Measurements from ENCODE around the gene ABCA13.
"Not testable (repeated sequence)": the region's sequence is repeated elsewhere in the genome, so short reads cannot be mapped to it uniquely, and the experiment has no call there.

The ABCA13 gene

GRCh38 chr7:48173756-48174382 is 2.6 kb downstream of the ABCA13 start:
- FAIRE-seq = no peak

- no peak for FAIRE-seq
These were observed 3.8 kb downstream of the ABCA13 start for GRCh38 chr7:48175019-48175418.

DNA sequence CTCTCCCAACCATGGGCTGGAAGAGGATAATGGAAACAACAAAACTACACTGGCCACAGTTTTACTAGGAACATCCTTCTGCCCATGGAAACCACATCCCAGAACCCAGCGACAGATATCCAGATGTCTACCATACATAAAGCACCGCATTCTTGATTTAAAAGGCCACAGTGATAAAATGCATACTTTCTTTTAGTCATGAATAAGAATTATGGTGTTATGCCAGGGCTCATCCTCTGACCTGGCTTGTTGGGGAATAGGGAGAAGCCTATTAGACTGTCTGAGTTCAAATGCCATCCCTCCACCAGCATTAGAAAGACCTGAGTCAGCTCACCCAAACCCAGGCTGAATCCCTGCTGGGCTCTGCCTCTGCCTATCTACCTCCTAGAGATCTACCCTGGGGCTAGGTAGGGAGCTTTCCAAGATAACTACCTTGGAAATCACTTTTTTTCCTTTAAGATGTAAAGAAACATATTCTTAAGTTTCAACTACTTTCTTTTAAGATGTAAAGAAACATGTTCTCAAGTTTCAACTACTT is 5.2 kb downstream of the ABCA13 start:
- no peak for FAIRE-seq

DNA sequence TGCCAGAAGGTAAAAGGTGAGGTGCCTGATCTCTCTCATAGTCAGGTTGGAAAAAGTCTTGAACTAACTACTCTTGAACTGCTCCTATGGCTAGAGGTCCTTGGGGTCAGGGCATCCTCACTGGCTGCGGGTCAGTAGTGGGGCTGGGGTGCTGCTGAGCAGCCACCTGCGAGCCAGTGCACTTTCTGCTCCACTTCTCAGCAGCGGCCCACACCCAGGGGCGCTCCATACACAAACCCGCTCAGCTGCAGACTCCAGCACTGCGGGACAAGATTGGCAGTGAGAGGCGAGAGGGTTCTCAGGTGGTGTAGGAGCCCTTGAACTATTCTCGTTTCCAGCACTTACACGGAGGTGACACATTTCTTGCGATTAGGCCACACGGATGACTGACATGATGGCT is 6.0 kb downstream of the ABCA13 start:
- FAIRE-seq = no peak

GRCh38 chr7:48179496-48180030 is 8.3 kb downstream of the ABCA13 start:
- no peak for FAIRE-seq

- FAIRE-seq = no peak
These were observed 9.7 kb downstream of the ABCA13 start for GRCh38 chr7:48180981-48181380.

GRCh38 chr7:48182718-48183369 is 11.6 kb downstream of the ABCA13 start:
- FAIRE-seq = no peak

DNA sequence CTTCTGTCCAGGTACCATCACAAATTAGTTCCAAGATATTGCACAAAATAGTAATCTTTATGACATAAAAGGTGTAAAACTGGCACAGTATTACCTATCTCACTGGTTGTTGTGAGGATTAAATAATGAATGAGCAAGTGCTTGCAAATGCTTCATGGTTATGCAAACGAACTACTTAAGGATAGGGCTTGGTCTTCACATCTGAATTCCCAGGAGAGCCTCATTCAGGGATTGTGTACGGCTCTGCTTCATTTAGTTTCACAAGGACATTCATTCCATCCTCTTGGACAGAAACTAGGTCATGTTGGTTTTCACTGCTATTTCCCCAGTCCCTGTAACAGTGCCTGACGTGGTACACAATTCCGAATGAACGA is 12.1 kb downstream of the ABCA13 start:
- FAIRE-seq = no peak

GRCh38 chr7:48183965-48184364 is 12.7 kb downstream of the ABCA13 start:
- FAIRE-seq = no peak

- no peak for FAIRE-seq
These were observed 17.7 kb downstream of the ABCA13 start for GRCh38 chr7:48188776-48189520.

DNA sequence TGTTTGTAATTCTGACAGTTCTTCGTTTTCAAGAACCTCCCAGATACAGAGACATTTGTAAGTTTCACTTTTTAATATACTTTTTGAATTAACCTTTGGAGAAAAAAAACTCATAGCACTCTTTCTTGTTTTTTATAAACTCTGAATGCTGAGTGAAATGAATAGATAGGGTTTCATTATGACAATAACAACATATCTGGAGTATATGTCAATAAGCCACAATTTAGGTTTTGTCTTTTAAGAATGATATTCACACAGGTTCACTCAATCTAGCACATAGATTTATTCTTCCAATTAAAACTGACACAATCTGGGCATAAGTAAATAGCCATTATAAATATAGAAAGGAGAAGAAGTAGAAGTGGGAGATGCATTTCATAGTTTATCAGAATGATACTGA is 21.7 kb downstream of the ABCA13 start:
- no peak for FAIRE-seq

- FAIRE-seq = no peak
These were observed 22.2 kb downstream of the ABCA13 start for GRCh38 chr7:48193421-48193820.

- FAIRE-seq = not testable (repeated sequence)
These were observed 29.8 kb downstream of the ABCA13 start for GRCh38 chr7:48200946-48201589.

- not testable (repeated sequence) for FAIRE-seq
These were observed 31.7 kb downstream of the ABCA13 start for GRCh38 chr7:48202916-48203315.

DNA sequence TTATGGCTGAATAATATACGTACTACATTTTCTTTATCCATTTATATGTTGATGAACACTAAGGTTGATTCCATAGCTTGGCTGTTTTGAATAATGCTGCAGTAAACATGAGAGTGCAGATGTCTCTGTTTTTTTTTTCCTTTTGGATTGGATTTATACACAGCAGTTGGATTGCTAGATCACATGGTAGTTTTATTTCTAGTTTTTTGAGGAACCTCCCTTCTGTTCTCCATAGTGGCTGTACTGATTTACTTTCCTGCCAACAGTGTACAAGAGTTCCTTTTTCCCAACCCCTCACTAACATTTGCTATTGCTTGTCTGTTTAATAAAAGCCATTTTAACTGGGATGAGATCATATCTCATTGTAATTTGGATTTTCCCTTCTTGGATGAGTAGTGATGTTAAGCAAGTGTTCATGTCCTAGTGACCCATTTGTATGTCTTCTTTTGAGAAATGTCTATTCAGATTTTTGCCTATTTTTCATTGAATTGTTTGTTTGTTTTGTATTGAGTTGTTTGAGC is 36.0 kb downstream of the ABCA13 start:
- FAIRE-seq = no peak

- peak; percentile 77 for FAIRE-seq
These were observed 37.8 kb downstream of the ABCA13 start for GRCh38 chr7:48209004-48209600.

DNA sequence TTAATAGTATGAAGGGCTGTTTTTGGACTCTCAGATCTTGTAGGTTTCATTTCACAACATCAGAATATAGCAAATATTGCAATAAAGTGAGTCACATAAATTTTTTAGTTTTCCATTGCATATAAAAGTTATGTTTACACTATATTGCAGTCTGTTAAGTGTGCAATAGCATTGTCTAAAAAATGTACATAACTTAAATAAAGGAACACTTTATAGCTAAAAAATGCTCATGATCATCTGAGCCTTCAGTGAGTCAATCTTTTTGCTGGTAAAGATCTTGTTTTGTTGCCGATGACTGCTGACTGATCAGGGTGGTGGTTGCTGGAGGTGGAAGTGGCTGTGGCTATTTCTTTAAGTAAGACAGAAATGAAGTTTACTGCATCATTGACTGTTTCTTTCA is 42.0 kb downstream of the ABCA13 start:
- no peak for FAIRE-seq

DNA sequence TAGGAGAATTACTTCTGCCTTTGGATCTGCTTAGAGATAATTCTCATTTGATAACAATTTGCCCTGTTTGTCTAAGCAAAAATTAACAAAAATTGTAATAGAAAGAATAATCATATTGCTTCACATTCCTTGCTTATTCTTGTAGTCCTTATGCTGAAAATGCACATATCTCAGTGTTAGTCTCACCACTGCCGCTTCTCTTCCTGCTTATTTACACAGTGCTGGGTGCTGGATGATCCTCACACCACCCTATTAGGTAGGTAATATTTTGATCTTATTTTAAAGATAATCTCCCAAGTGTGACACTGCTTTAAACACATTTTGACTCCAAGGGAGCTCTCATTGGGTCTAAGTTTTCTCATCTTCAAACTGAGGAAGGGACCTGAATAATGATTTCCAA is 46.0 kb downstream of the ABCA13 start:
- FAIRE-seq = no peak

DNA sequence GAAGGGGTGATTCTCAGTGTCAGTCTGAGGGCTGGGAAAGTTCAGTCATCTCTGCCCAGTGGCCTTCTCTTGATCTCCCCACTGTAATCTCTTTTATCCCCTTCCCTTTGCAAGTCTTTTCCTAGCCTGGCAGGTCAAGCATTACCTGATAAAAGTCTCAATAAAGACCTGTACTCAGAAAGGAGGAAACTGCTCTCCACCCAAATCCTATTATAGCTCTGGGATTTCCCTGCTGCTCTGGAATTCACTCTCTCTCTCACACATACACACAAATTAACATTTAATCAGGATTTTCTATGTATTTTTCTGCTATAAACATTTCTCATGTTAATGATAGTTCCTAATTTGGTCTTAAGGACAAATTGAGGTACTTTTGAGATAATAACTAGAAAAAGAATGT is 46.5 kb downstream of the ABCA13 start:
- no peak for FAIRE-seq

DNA sequence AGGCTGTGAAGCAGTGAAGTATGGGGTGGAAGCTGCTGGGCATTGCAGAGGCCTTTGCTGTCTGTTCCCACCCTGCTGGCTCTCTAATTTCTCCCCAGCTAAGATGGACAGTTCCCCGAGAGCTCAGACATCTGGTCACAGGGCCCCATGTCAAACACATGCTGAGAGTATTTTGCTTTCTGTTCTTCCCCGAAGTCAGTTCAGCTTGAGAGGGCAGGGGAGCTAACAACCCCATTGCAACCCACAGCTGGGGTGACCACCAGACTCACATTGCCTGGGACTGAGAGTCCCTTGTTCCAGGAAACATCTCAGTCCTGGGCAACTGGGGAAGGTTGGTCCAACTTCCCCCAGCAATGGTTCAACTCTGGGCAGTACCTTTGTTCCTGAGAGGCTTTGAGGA is 52.8 kb downstream of the ABCA13 start:
- no peak for FAIRE-seq

GRCh38 chr7:48225101-48225500 is 53.8 kb downstream of the ABCA13 start:
- FAIRE-seq = no peak

- FAIRE-seq = no peak
These were observed 66.1 kb downstream of the ABCA13 start for GRCh38 chr7:48237354-48237753.

- FAIRE-seq = no peak
These were observed 71.6 kb downstream of the ABCA13 start for GRCh38 chr7:48242846-48243245.

Data from G401.6 (cell line).